GM06990 (cell line): ENCODE results near the gene TTLL3.

ENCODE experiments used
- DNase-seq: peaks from one replicate; pipeline ENCODE4 v3.0.0-alpha.2; 2011; ENCODE audit not compliant: insufficient read length; ENCODE audit errors: extremely low read depth
- H3K27me3 ChIP-seq: replicated peaks from 2 replicates; pipeline ENCODE4 v1.6.0; 2011; ENCODE audit warnings: low read length; ENCODE audit not compliant: control insufficient read depth, insufficient read depth
- H3K36me3 ChIP-seq: 2 replicates; pipeline ENCODE4 v1.5.1; 2011; ENCODE audit warnings: low read length; ENCODE audit not compliant: control insufficient read depth, insufficient read depth
- H3K4me3 ChIP-seq: replicated peaks from 2 replicates; pipeline ENCODE4 v1.5.1; 2011; ENCODE audit warnings: low read depth, mild to moderate bottlenecking, control low read depth, low read length
- CTCF ChIP-seq: IDR thresholded peaks from 2 replicates; pipeline ENCODE4 v1.5.1; 2011; ENCODE audit warnings: low read length, control low read depth, mild to moderate bottlenecking, inconsistent platforms; ENCODE audit not compliant: insufficient read depth, poor library complexity, severe bottlenecking

TTLL3 gene

GRCh38 chr3:9780458-9780812, 29.6 kb upstream of the TTLL3 start:
- TF ChIP-seq CTCF, result no peak
- Histone ChIP-seq H3K36me3 (peaks cover 15% of the 10 kb centered on the region), H3K27me3 (no peaks in the 10 kb centered on the region), H3K4me3 (no peak overlapping the region)
- no peak for DNase-seq

- no peak overlapping the region for H3K4me3 ChIP-seq
- TF ChIP-seq CTCF, result no peak
- H3K27me3 ChIP-seq, result no peaks in the 10 kb centered on the region
- peaks cover 18% of the 10 kb centered on the region for H3K36me3 ChIP-seq
- no peak for DNase-seq
Observed at GRCh38 chr3:9780910-9781309, 29.2 kb upstream of the TTLL3 start.

- Histone ChIP-seq H3K4me3 (no peak overlapping the region), H3K36me3 (peaks cover 18% of the 10 kb centered on the region), H3K27me3 (no peaks in the 10 kb centered on the region)
- no peak for TF ChIP-seq CTCF
- DNase-seq, result no peak
Observed at GRCh38 chr3:9781551-9781950, 28.5 kb upstream of the TTLL3 start.

GRCh38 chr3:9781978-9782603, 28.0 kb upstream of the TTLL3 start:
- H3K36me3 ChIP-seq, result peaks cover 20% of the 10 kb centered on the region
- TF ChIP-seq CTCF, result no peak

GRCh38 chr3:9782770-9783169, 27.3 kb upstream of the TTLL3 start:
- H3K4me3 ChIP-seq, result no peak overlapping the region
- H3K36me3 ChIP-seq, result peaks cover 25% of the 10 kb centered on the region
- peak; percentile 34 for TF ChIP-seq CTCF
- H3K27me3 ChIP-seq, result no peaks in the 10 kb centered on the region
- no peak for DNase-seq

More at GRCh38 chr3:9781978-9782603, 28.0 kb upstream of the TTLL3 start:
- Histone ChIP-seq H3K4me3 (no peak overlapping the region), H3K27me3 (no peaks in the 10 kb centered on the region)
- no peak for DNase-seq

- no peak overlapping the region for H3K4me3 ChIP-seq
- no peaks in the 10 kb centered on the region for H3K27me3 ChIP-seq
- DNase-seq, result no peak
- TF ChIP-seq CTCF, result no peak
- peaks cover 27% of the 10 kb centered on the region for H3K36me3 ChIP-seq
Observed at GRCh38 chr3:9783954-9784353, 26.1 kb upstream of the TTLL3 start.
